Measurements from ENCODE around the gene WDR5B. TPM values are rescaled to one million over a fixed set of nuclear protein-coding genes. Genes with fewer than 3 reads are reported as not detected.
"Not testable (repeated sequence)": the region's sequence is repeated elsewhere in the genome, so short reads cannot be mapped to it uniquely, and the experiment has no call there.

WDR5B gene
- total and polyA plus RNA-seq, 2 experiments from 2014 or later = 3.7 to 5.6 TPM

GRCh38 chr3:122443762-122444490, 28.1 kb upstream of the WDR5B start:
- H3K4me1 ChIP-seq (ENCODE audit: insufficient read depth); H3K9me3 ChIP-seq (ENCODE audit: low read depth); DNase-seq; H3F3A ChIP-seq (ENCODE audit: insufficient read depth); H4K20me1 ChIP-seq (ENCODE audit: insufficient read depth); in situ Hi-C loops (cut with MboI); H3K4me2 ChIP-seq (ENCODE audit: unreplicated experiment); H3K27me3 ChIP-seq (replicated peaks; ENCODE audit: insufficient read depth); H3K4me3 ChIP-seq; H3K27ac ChIP-seq; H3K9ac ChIP-seq; H3K9me2 ChIP-seq (ENCODE audit: insufficient read depth); H2AFZ ChIP-seq: not testable (repeated sequence)
- WGBS, 2 experiments (ENCODE audit: low coverage in 1 of 2, low lambda C conversion rate in 2 of 2, missing lambda C conversion rate in 2 of 2) = 96 to 99% methylated on average over 11 of the region's 11 CpGs
- Histone ChIP-seq H3K36me3 (ENCODE audit: low read depth) (peaks cover 63% of the 10 kb centered on the region), H3K79me2 (ENCODE audit: insufficient read depth) (peaks cover 88% of the 10 kb centered on the region)

DNA sequence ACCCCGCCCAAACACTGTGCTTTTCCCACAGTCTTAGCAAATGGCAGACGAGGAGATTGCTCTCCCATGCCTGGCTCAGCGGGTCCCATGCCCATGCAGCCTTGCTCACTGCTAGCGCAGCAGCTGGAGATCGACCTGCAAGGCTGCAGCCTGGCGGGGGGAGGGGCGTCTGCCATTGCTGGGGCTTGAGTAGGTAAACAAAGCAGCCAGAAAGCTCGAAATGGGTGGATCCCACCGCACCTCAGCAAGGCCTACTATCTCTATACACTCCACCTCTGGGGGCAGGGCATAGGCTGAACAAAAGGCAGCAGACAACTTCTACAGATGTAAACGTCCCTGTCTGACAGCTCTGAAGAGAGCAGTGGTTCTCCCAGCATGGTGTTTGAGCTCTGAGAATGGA, 27.2 kb upstream of the WDR5B start:
- Histone ChIP-seq H3K27me3 (replicated peaks; ENCODE audit: insufficient read depth) (no peaks in the 10 kb centered on the region), H3K27ac (no peak overlapping the region), H3K4me1 (ENCODE audit: insufficient read depth) (no peaks in the 10 kb centered on the region), H3K4me3 (no peak overlapping the region), H2AFZ (no peak overlapping the region), H3K79me2 (ENCODE audit: insufficient read depth) (peaks cover 82% of the 10 kb centered on the region), H3K9me2 (ENCODE audit: insufficient read depth) (no peaks in the 10 kb centered on the region), H3K36me3 (ENCODE audit: low read depth) (peaks cover 63% of the 10 kb centered on the region), H3F3A (ENCODE audit: insufficient read depth) (no peaks in the 10 kb centered on the region), H3K9me3 (ENCODE audit: low read depth) (no peaks in the 10 kb centered on the region), H3K9ac (no peak overlapping the region), H3K4me2 (ENCODE audit: unreplicated experiment) (no peak overlapping the region), H4K20me1 (ENCODE audit: insufficient read depth) (no peaks in the 10 kb centered on the region)
- in situ Hi-C loops (cut with MboI) = no loop called here
- DNase-seq = no peak
- 86 to 91% methylated on average over 10 of the region's 10 CpGs for WGBS, 2 experiments (ENCODE audit: low coverage in 1 of 2, low lambda C conversion rate in 2 of 2, missing lambda C conversion rate in 2 of 2)
- TF ChIP-seq EZH2phosphoT487 (IDR thresholded peaks at IDR 0.05; ENCODE audit: insufficient read depth, low read depth) = no peak
- TF ChIP-seq EZH2 (IDR thresholded peaks at IDR 0.05; ENCODE audit: insufficient read depth, poor library complexity, severe bottlenecking) = no peak

DNA sequence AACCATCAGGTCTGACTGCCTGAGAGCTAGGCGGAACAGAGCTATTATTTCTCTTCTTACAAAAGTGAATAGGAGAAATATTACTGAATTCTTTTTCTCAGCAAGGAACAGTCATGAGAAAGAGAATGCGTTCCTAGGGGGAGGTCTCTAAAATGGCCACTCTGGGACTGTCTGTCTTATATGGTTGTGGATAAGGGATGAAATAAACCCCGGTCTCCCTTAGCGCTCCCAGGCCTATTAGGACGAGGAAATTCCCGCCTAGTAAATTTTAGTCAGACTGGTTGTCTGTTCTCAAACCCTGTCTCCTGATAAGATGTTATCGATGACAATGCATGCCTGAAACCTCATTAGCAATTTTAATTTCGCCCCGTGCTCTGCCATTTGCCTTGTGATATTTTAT, 20.1 kb upstream of the WDR5B start:
- Histone ChIP-seq H3K4me3 (no peak overlapping the region), H4K20me1 (ENCODE audit: insufficient read depth) (no peaks in the 10 kb centered on the region), H3K4me2 (ENCODE audit: unreplicated experiment) (no peak overlapping the region), H3K4me1 (ENCODE audit: insufficient read depth) (no peaks in the 10 kb centered on the region), H3K9me2 (ENCODE audit: insufficient read depth) (no peaks in the 10 kb centered on the region), H3K79me2 (ENCODE audit: insufficient read depth) (peaks cover 26% of the 10 kb centered on the region), H3K9ac (no peak overlapping the region), H3K9me3 (ENCODE audit: low read depth) (no peaks in the 10 kb centered on the region), H3K27ac (no peak overlapping the region), H3F3A (ENCODE audit: insufficient read depth) (0 out of 2 replicates have a peak, but pooled peaks cover 9% of the 10 kb centered on the region), H2AFZ (no peak overlapping the region), H3K36me3 (ENCODE audit: low read depth) (peaks cover 81% of the 10 kb centered on the region), H3K27me3 (replicated peaks; ENCODE audit: insufficient read depth) (no peaks in the 10 kb centered on the region)
- TF ChIP-seq EZH2 (IDR thresholded peaks at IDR 0.05; ENCODE audit: insufficient read depth, poor library complexity, severe bottlenecking) (no peak), EZH2phosphoT487 (IDR thresholded peaks at IDR 0.05; ENCODE audit: insufficient read depth, low read depth) (no peak)
- in situ Hi-C loops (cut with MboI) = no loop called here
- 96 to 98% methylated on average over 9 of the region's 9 CpGs for WGBS, 2 experiments (ENCODE audit: low coverage in 1 of 2, low lambda C conversion rate in 2 of 2, missing lambda C conversion rate in 2 of 2)
- DNase-seq = no peak

DNA sequence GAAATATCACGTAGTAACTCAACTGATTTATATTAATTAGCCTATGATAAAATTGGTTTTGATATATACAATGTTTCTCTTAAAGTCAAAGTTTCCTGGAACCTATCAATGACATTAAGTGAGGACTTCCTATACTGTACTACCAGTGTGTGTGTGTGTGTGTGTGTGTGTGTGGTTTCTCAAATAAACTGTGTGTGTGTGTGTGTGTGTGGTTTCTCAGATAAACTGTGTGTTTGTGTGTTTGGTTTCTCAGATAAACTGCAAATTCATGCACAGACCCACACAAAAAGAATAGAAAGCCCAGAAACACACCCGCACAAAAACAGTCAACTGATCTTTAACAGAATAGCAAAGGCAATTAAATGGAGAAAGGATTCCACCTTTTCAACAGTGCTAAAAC, 14.5 kb upstream of the WDR5B start:
- H3K27me3 ChIP-seq (replicated peaks; ENCODE audit: insufficient read depth) = no peaks in the 10 kb centered on the region
- no peaks in the 10 kb centered on the region for H3K9me2 ChIP-seq (ENCODE audit: insufficient read depth)
- DNase-seq = no peak
- H3F3A ChIP-seq (ENCODE audit: insufficient read depth) = peaks cover 44% of the 10 kb centered on the region
- H3K4me2 ChIP-seq (ENCODE audit: unreplicated experiment) = no peak overlapping the region
- H3K79me2 ChIP-seq (ENCODE audit: insufficient read depth) = peaks cover 3% of the 10 kb centered on the region; the same call in 1 of the 2 replicates
- H3K36me3 ChIP-seq (ENCODE audit: low read depth) = peaks cover 62% of the 10 kb centered on the region
- H4K20me1 ChIP-seq (ENCODE audit: insufficient read depth) = no peaks in the 10 kb centered on the region
- H3K9ac ChIP-seq = no peak overlapping the region
- in situ Hi-C loops (cut with MboI) = no loop called here
- TF ChIP-seq EZH2 (IDR thresholded peaks at IDR 0.05; ENCODE audit: insufficient read depth, poor library complexity, severe bottlenecking) (no peak), EZH2phosphoT487 (IDR thresholded peaks at IDR 0.05; ENCODE audit: insufficient read depth, low read depth) (no peak)
- H3K27ac ChIP-seq = no peak overlapping the region
- H3K4me3 ChIP-seq = no peak overlapping the region
- H3K9me3 ChIP-seq (ENCODE audit: low read depth) = no peaks in the 10 kb centered on the region
- no peak overlapping the region for H2AFZ ChIP-seq
- WGBS, 2 experiments (ENCODE audit: low coverage in 1 of 2, low lambda C conversion rate in 2 of 2, missing lambda C conversion rate in 2 of 2) = 99 to 100% methylated on average over 2 of the region's 2 CpGs
- H3K4me1 ChIP-seq (ENCODE audit: insufficient read depth) = 0 out of 2 replicates have a peak, but pooled peaks cover 7% of the 10 kb centered on the region
